Measurements from ENCODE around the gene C1orf52. TPM values are rescaled to one million over a fixed set of nuclear protein-coding genes. Genes with fewer than 3 reads are reported as not detected.

Gene C1orf52
- total RNA-seq, 2 experiments from 2014 or later, result 35.6 to 37.4 TPM

DNA sequence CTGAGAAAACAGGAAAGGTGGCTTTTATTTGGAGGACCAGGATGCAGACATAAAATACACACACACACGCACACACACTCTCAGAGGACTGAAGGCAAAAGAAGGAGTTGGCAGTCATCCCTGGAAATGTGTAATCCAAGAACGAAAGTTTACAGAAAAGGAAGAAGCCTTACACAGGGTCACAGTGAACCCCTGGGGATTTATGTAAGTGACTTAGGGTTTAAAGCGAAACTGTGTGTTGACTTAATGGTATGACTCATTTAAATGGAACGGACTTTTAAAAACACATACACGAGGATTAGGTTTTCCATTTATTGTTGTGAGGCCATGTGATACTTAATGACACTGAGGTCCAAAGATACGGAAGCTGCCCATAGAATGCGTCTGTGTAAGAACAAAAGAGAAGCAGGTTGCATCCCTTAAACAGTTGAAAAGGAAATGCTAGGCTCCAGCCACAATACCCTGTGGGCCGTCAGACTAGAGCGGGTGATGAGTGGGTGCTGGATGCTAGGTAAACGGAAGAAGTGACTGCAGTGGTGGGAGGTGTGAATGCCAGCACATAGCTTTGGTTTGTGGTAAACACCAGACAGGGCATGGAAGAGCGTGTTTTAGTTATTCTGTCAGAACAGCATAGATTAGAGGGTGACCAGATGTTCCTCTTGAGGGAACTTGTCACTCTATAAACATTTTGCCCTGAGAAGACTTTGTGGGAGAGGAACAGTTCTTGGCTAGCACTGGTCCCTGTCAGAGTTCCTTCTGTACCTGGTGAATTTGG lies 38.6 kb upstream of the C1orf52 start:
- DNase-seq (ENCODE audit: low spot score), result no peak
- no peak overlapping the region for H3K4me3 ChIP-seq (ENCODE audit: low read depth, low read length, poor library complexity, severe bottlenecking)
- BruUV-seq (replicated peaks), result no TSS peak
- TF ChIP-seq, protein P1, sequence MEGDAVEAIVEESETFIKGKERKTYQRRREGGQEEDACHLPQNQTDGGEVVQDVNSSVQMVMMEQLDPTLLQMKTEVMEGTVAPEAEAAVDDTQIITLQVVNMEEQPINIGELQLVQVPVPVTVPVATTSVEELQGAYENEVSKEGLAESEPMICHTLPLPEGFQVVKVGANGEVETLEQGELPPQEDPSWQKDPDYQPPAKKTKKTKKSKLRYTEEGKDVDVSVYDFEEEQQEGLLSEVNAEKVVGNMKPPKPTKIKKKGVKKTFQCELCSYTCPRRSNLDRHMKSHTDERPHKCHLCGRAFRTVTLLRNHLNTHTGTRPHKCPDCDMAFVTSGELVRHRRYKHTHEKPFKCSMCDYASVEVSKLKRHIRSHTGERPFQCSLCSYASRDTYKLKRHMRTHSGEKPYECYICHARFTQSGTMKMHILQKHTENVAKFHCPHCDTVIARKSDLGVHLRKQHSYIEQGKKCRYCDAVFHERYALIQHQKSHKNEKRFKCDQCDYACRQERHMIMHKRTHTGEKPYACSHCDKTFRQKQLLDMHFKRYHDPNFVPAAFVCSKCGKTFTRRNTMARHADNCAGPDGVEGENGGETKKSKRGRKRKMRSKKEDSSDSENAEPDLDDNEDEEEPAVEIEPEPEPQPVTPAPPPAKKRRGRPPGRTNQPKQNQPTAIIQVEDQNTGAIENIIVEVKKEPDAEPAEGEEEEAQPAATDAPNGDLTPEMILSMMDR (conservative IDR thresholded peaks at IDR 0.05; ENCODE audit: low read length), result no peak
- no peak for TF ChIP-seq EZH2phosphoT487 (IDR thresholded peaks at IDR 0.05; ENCODE audit: borderline replicate concordance, low read depth, low read length)
- no peaks in the 10 kb centered on the region for H3K36me3 ChIP-seq (ENCODE audit: insufficient read depth, low read length)
- H3K27ac ChIP-seq (ENCODE audit: low read depth, low read length, poor library complexity, severe bottlenecking), result no peak overlapping the region
- no peaks in the 10 kb centered on the region for H3K9me3 ChIP-seq (ENCODE audit: low read length)
- H2AFZ ChIP-seq (ENCODE audit: low read length), result no peak overlapping the region
- H3K9me2 ChIP-seq (ENCODE audit: insufficient read depth, low read length), result no peaks in the 10 kb centered on the region
- intact Hi-C loops (cut with micrococcal nuclease; ENCODE audit: unreplicated experiment), result no loop called here
- H3K79me2 ChIP-seq (ENCODE audit: insufficient read depth, low read depth, low read length), result no peaks in the 10 kb centered on the region
- H3K4me1 ChIP-seq (ENCODE audit: insufficient read depth, low read length, poor library complexity, severe bottlenecking), result no peaks in the 10 kb centered on the region
- H3K4me2 ChIP-seq (ENCODE audit: low read length), result no peak overlapping the region
- POLR2A ChIA-PET, result interaction anchor here (0.5 to 1.4 kb wide), 2 partner anchors 21 to 704 kb away, joined by 3 read pairs; no protein-coding TSS in a partner anchor
- CTCF ChIA-PET (ENCODE audit: unreplicated experiment), result no interaction called here
- H4K20me1 ChIP-seq (ENCODE audit: insufficient read depth, low read length), result no peaks in the 10 kb centered on the region

DNA sequence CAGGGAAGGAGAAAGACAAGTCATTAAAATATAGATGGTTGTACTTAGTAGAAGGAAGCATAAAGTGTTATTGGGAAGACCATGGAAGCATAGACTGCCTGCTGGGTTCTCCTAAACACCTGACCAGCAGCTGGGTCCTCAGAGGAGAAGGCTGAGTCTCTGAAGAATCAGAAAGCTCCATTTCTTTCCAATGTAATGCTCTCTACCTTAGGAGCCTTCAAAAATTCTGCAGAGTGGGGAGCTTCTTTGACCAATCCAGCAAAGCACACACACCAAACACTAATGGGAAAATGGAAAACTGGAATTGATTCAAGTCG lies 38.0 kb upstream of the C1orf52 start:
- Histone ChIP-seq H2AFZ (ENCODE audit: low read length) (no peak overlapping the region), H4K20me1 (ENCODE audit: insufficient read depth, low read length) (no peaks in the 10 kb centered on the region), H3K4me2 (ENCODE audit: low read length) (no peak overlapping the region), H3K4me3 (ENCODE audit: low read depth, low read length, poor library complexity, severe bottlenecking) (no peak overlapping the region), H3K27ac (ENCODE audit: low read depth, low read length, poor library complexity, severe bottlenecking) (no peak overlapping the region), H3K4me1 (ENCODE audit: insufficient read depth, low read length, poor library complexity, severe bottlenecking) (no peaks in the 10 kb centered on the region), H3K9me3 (ENCODE audit: low read length) (no peaks in the 10 kb centered on the region), H3K36me3 (ENCODE audit: insufficient read depth, low read length) (no peaks in the 10 kb centered on the region), H3K79me2 (ENCODE audit: insufficient read depth, low read depth, low read length) (no peaks in the 10 kb centered on the region), H3K9me2 (ENCODE audit: insufficient read depth, low read length) (no peaks in the 10 kb centered on the region)
- CTCF ChIA-PET (ENCODE audit: unreplicated experiment), result no interaction called here
- DNase-seq (ENCODE audit: low spot score), result no peak
- no peak for TF ChIP-seq EZH2phosphoT487 (IDR thresholded peaks at IDR 0.05; ENCODE audit: borderline replicate concordance, low read depth, low read length)
- TF ChIP-seq, protein P1 (conservative IDR thresholded peaks at IDR 0.05; ENCODE audit: low read length), result no peak
- intact Hi-C loops (cut with micrococcal nuclease; ENCODE audit: unreplicated experiment), result no loop called here
- POLR2A ChIA-PET, result interaction anchor here (1.4 kb wide), 1 partner anchor 20 kb away, joined by 3 read pairs; no protein-coding TSS in a partner anchor
- no TSS peak for BruUV-seq (replicated peaks)

DNA sequence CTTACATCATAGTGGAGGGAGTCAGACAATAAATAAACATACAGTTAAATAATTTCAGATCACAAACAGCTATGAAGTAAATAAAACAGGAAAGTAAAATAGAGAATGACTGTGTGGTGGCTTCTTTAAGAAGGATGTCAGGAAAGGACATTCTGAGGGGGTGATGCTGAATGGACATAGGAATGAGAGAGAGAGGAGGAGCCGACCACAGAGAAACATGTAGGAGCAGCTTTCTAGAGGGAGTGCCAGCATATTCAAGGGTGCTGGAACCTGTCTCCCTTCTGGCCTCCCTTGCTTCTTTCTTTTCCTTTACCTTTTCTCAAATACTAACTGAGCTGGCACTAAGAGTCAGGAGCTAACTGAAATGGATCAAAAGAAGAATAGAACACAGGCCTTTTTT lies 37.5 kb upstream of the C1orf52 start:
- TF ChIP-seq, protein P1 (conservative IDR thresholded peaks at IDR 0.05; ENCODE audit: low read length), result no peak
- no peak for TF ChIP-seq EZH2phosphoT487 (IDR thresholded peaks at IDR 0.05; ENCODE audit: borderline replicate concordance, low read depth, low read length)
- no peaks in the 10 kb centered on the region for H3K9me3 ChIP-seq (ENCODE audit: low read length)
- no peak overlapping the region for H2AFZ ChIP-seq (ENCODE audit: low read length)
- no peaks in the 10 kb centered on the region for H4K20me1 ChIP-seq (ENCODE audit: insufficient read depth, low read length)
- DNase-seq (ENCODE audit: low spot score), result no peak
- intact Hi-C loops (cut with micrococcal nuclease; ENCODE audit: unreplicated experiment), result no loop called here
- H3K4me2 ChIP-seq (ENCODE audit: low read length), result no peak overlapping the region
- no peaks in the 10 kb centered on the region for H3K9me2 ChIP-seq (ENCODE audit: insufficient read depth, low read length)
- CTCF ChIA-PET (ENCODE audit: unreplicated experiment), result interaction anchor here (0.6 kb wide), 1 partner anchor 766 kb away, joined by 4 read pairs; no protein-coding TSS in a partner anchor
- H3K36me3 ChIP-seq (ENCODE audit: insufficient read depth, low read length), result no peaks in the 10 kb centered on the region
- no peak overlapping the region for H3K27ac ChIP-seq (ENCODE audit: low read depth, low read length, poor library complexity, severe bottlenecking)
- BruUV-seq (replicated peaks), result no TSS peak
- H3K4me1 ChIP-seq (ENCODE audit: insufficient read depth, low read length, poor library complexity, severe bottlenecking), result no peaks in the 10 kb centered on the region
- no peak overlapping the region for H3K4me3 ChIP-seq (ENCODE audit: low read depth, low read length, poor library complexity, severe bottlenecking)
- H3K79me2 ChIP-seq (ENCODE audit: insufficient read depth, low read depth, low read length), result no peaks in the 10 kb centered on the region
- POLR2A ChIA-PET, result interaction anchor here (1.4 kb wide), 1 partner anchor 20 kb away, joined by 3 read pairs; no protein-coding TSS in a partner anchor
